Aorta (tissue), 5 donors: Measurements from ENCODE around the gene DISC1. TPM values are rescaled to one million over a fixed set of nuclear protein-coding genes. Genes with fewer than 3 reads are reported as not detected.

Experiments used
- ATAC-seq: fragments of 200-7000 bp; cut with Tn5 transposase; one replicate; pipeline ENCODE4 v1.9.1; 2022; ENCODE audit warnings: moderate library complexity; ENCODE audit not compliant: low FRiP score
- DNase-seq, 2 donors: peaks; one replicate each; pipeline ENCODE4 v3.0.0-alpha.2; 2020
- H3K27ac ChIP-seq, 2 donors: one replicate each; pipeline ENCODE4 v1.5.1; 2013; ENCODE audit warnings: low read length in 2 of 2, mild to moderate bottlenecking in 2 of 2, moderate library complexity in 2 of 2, control low read depth in 1 of 2, inconsistent platforms in 1 of 2, low read depth in 1 of 2
- H3K27me3 ChIP-seq, 2 donors: one replicate each; pipeline ENCODE4 v1.6.1; 2013; ENCODE audit warnings: control low read depth in 1 of 2, low read length in 1 of 2, mild to moderate bottlenecking in 1 of 2, moderate library complexity in 1 of 2; ENCODE audit not compliant: insufficient read depth in 2 of 2, control insufficient read depth in 1 of 2
- H3K36me3 ChIP-seq, 2 donors: one replicate each; pipeline ENCODE4 v1.6.1; 2013; ENCODE audit warnings: control low read depth in 1 of 2, low read length in 1 of 2, mild to moderate bottlenecking in 1 of 2; ENCODE audit not compliant: insufficient read depth in 2 of 2, control insufficient read depth in 1 of 2
- H3K4me1 ChIP-seq, 2 donors: one replicate each; pipeline ENCODE4 v1.6.1; 2013; ENCODE audit warnings: low read length in 2 of 2, control low read depth in 1 of 2, mild to moderate bottlenecking in 1 of 2, moderate library complexity in 1 of 2; ENCODE audit not compliant: insufficient read depth in 2 of 2, control insufficient read depth in 1 of 2
- H3K4me3 ChIP-seq, 2 donors: one replicate each; pipeline ENCODE4 v1.5.1; 2013; ENCODE audit warnings: low read length in 2 of 2, control low read depth in 1 of 2, mild to moderate bottlenecking in 1 of 2
- H3K9me3 ChIP-seq: one replicate; pipeline ENCODE4 v1.6.1; 2013; ENCODE audit warnings: mild to moderate bottlenecking, low read length; ENCODE audit not compliant: control insufficient read depth
- WGBS, 2 donors: extraction: QIAGEN DNeasy Blood & Tissue Kit; methylation state at CpG; one replicate each; pipeline ENCODE4 v1.1.7; 2013; 5-methylcytosine and 5-hydroxymethylcytosine counted together
- intact Hi-C, 2 donors: fragments of 100-400 bp; cut with DNase I; formaldehyde crosslinking; loops; one replicate each; pipeline versions ENCODE4 v1.14.2 to v1.15.0; 2022
- polyA plus RNA-seq, 2 donors: library from polyadenylated mRNA; stranded (reverse); fragments of 200-250 nt; gene quantifications; one replicate each; pipeline ENCODE4 v1.2.3, GENCODE V29; 2013
- total RNA-seq, 2 donors: library from RNA; stranded (reverse); fragmentation: NEBNext Ultra II Directional; extraction: Animal tissue kit (Norgen Biotek cat#: 25700); gene quantifications; one replicate each; pipeline ENCODE4 v1.2.1, GENCODE V29; 2021
- donor health status: healthy with polysubstance abuse.
- donor health status: Bipolar disorder and iron deficiency.
- donor health status: DM: no; HTN: no; CAD: no.
- donor health status: DM: no; HTN: no; CAD: no.
- donor health status: DM: yes; HTN: yes; CAD: no.

DISC1 gene
- total and polyA plus RNA-seq, 4 donors = 0.64 to 31.7 (median 6.0) TPM

- no peaks in the 10 kb centered on the region for H3K4me1 ChIP-seq
- H3K36me3 ChIP-seq = no peaks in the 10 kb centered on the region
- intact Hi-C loops = no loop called here
- H3K4me3 ChIP-seq = no peak overlapping the region
- H3K27me3 ChIP-seq = no peaks in the 10 kb centered on the region
- 85 to 86% methylated on average over 8 of the region's 8 CpGs for WGBS, 2 donors
- H3K9me3 ChIP-seq = no peaks in the 10 kb centered on the region
- ATAC-seq (no peak), DNase-seq (no peak)
- no peak overlapping the region for H3K27ac ChIP-seq
Observed at GRCh38 chr1:232045139-232045994, 418.8 kb downstream of the DISC1 start.

- DNase-seq (no peak), ATAC-seq (no peak)
- H3K4me3 ChIP-seq = no peak overlapping the region
- WGBS, 2 donors = 80 to 83% methylated on average over 3 of the region's 3 CpGs
- no peaks in the 10 kb centered on the region for H3K36me3 ChIP-seq
- intact Hi-C loops = no loop called here
- no peaks in the 10 kb centered on the region for H3K27me3 ChIP-seq
- no peaks in the 10 kb centered on the region for H3K4me1 ChIP-seq
- H3K9me3 ChIP-seq = no peaks in the 10 kb centered on the region
- H3K27ac ChIP-seq = no peak overlapping the region
Observed at GRCh38 chr1:232046451-232047306, 420.1 kb downstream of the DISC1 start.

- no peak for DNase-seq
- intact Hi-C loops = no loop called here
- H3K27me3 ChIP-seq = no peaks in the 10 kb centered on the region
- H3K36me3 ChIP-seq = no peaks in the 10 kb centered on the region
- no peak overlapping the region for H3K27ac ChIP-seq
- no peak for ATAC-seq
- no peaks in the 10 kb centered on the region for H3K4me1 ChIP-seq
- H3K9me3 ChIP-seq = no peaks in the 10 kb centered on the region
- no peak overlapping the region for H3K4me3 ChIP-seq
- 92 to 94% methylated on average over 2 of the region's 2 CpGs for WGBS, 2 donors
Observed at GRCh38 chr1:232047473-232047872, 420.9 kb downstream of the DISC1 start.

- Histone ChIP-seq H3K36me3 (no peaks in the 10 kb centered on the region), H3K9me3 (peaks cover 1% of the 10 kb centered on the region), H3K4me1 (no peaks in the 10 kb centered on the region), H3K4me3 (no peak overlapping the region), H3K27ac (no peak overlapping the region), H3K27me3 (no peaks in the 10 kb centered on the region)
- WGBS, 2 donors = 93 to 97% methylated on average over 7 of the region's 7 CpGs
- DNase-seq = no peak
- intact Hi-C loops = no loop called here
- ATAC-seq = no peak
Observed at GRCh38 chr1:232048481-232048880, 421.9 kb downstream of the DISC1 start.

GRCh38 chr1:232049335-232049734, 422.7 kb downstream of the DISC1 start:
- H3K27me3 ChIP-seq = no peaks in the 10 kb centered on the region
- no peak for ATAC-seq
- no peak for DNase-seq
- no peak overlapping the region for H3K4me3 ChIP-seq
- intact Hi-C loops = no loop called here
- no peak overlapping the region for H3K27ac ChIP-seq
- peaks cover 1% of the 10 kb centered on the region for H3K9me3 ChIP-seq
- 94% methylated on average over 4 of the region's 4 CpGs for WGBS, 2 donors
- H3K36me3 ChIP-seq = no peaks in the 10 kb centered on the region
- no peaks in the 10 kb centered on the region for H3K4me1 ChIP-seq

GRCh38 chr1:232057217-232057895, 430.8 kb downstream of the DISC1 start:
- H3K36me3 ChIP-seq = no peaks in the 10 kb centered on the region
- no peaks in the 10 kb centered on the region for H3K27me3 ChIP-seq
- H3K4me3 ChIP-seq = no peak overlapping the region
- no peak for DNase-seq
- H3K27ac ChIP-seq = no peak overlapping the region
- no peaks in the 10 kb centered on the region for H3K4me1 ChIP-seq
- H3K9me3 ChIP-seq = peaks cover 1% of the 10 kb centered on the region
- intact Hi-C loops = no loop called here
- WGBS, 2 donors = 61 to 62% methylated on average over 10 of the region's 10 CpGs
- no peak for ATAC-seq

GRCh38 chr1:232057896-232058274, 431.3 kb downstream of the DISC1 start:
- Histone ChIP-seq H3K4me3 (no peak overlapping the region), H3K9me3 (peaks cover 1% of the 10 kb centered on the region), H3K27me3 (no peaks in the 10 kb centered on the region), H3K4me1 (peaks cover 0 to 3% of the 10 kb centered on the region in 2 donors), H3K27ac (no peak overlapping the region), H3K36me3 (no peaks in the 10 kb centered on the region)
- DNase-seq (no peak), ATAC-seq (no peak)
- 94 to 97% methylated on average over 1 of the region's 1 CpG for WGBS, 2 donors
- intact Hi-C loops = no loop called here

- no peaks in the 10 kb centered on the region for H3K9me3 ChIP-seq
- H3K36me3 ChIP-seq = no peaks in the 10 kb centered on the region
- H3K27ac ChIP-seq = no peak overlapping the region
- DNase-seq (no peak), ATAC-seq (no peak)
- H3K4me3 ChIP-seq = no peak overlapping the region
- intact Hi-C loops = no loop called here
- no peaks in the 10 kb centered on the region for H3K27me3 ChIP-seq
- peaks cover 0 to 3% of the 10 kb centered on the region in 2 donors for H3K4me1 ChIP-seq
- WGBS, 2 donors = 81 to 82% methylated on average over 8 of the region's 8 CpGs
Observed at GRCh38 chr1:232059726-232060374, 433.3 kb downstream of the DISC1 start.
